Left cardiac atrium (tissue), 4 donors: ENCODE data around the gene IRX2. TPM values are rescaled to one million over a fixed set of nuclear protein-coding genes. Genes with fewer than 3 reads are reported as not detected.

Experiments used
- ATAC-seq, 2 donors: fragments of 200-7000 bp; cut with Tn5 transposase; one replicate each; pipeline ENCODE4 v1.9.1; 2020; ENCODE audit warnings: mild to moderate bottlenecking in 2 of 2, moderate library complexity in 2 of 2
- DNase-seq: peaks from one replicate; pipeline ENCODE4 v3.0.0-alpha.2; 2020
- intact Hi-C, 2 donors: fragments of 100-400 bp; cut with DNase I; formaldehyde crosslinking; loops; one replicate each; pipeline versions ENCODE4 v1.14.1 to v1.15.1; 2022 to 2023
- total RNA-seq, 2 donors: library from RNA; stranded (reverse); fragmentation: NEBNext Ultra II Directional; extraction: Animal tissue kit (Norgen Biotek cat#: 25700); gene quantifications; one replicate each; pipeline ENCODE4 v1.2.1, GENCODE V29; 2021
- donor health status: DM: no; HTN: yes; CAD: no.
- donor health status: DM: no; HTN: yes; CAD: no; lungs with severe emphysema.
- donor health status: DM: yes; HTN: yes; CAD: no.
- donor health status: Dilated cardiomyopathy.

The IRX2 gene
- total RNA-seq, 2 donors from 2014 or later = 0.27 to 1.0 TPM

- ATAC-seq (no peak), DNase-seq (no peak)
- intact Hi-C loops = no loop called here
Observed at GRCh38 chr5:2702096-2702879, 49.2 kb downstream of the IRX2 start.

DNA sequence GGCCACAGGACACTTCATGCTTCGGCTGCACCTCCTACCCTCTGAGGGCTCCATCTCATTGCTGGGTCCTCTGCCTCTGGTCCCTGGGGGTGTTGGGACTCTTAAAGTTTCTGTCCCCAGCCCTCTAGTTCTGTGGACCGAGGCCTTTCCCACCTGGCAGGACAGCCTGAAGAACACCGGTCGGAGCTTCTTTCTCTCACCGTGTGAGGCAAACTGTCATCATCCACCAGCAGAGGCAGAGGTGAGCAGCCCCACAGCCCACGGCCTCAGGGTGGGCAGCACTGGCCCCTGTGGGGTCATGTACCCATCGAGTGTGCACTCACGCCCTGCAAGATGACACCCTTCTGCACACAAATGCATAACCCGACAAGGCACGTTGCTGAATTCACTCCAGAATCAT, 49.9 kb downstream of the IRX2 start:
- no peak for DNase-seq
- intact Hi-C loops = no loop called here
- no peak for ATAC-seq

GRCh38 chr5:2700876-2701275, 50.6 kb downstream of the IRX2 start:
- intact Hi-C loops = no loop called here
- DNase-seq = no peak
- ATAC-seq = no peak

DNA sequence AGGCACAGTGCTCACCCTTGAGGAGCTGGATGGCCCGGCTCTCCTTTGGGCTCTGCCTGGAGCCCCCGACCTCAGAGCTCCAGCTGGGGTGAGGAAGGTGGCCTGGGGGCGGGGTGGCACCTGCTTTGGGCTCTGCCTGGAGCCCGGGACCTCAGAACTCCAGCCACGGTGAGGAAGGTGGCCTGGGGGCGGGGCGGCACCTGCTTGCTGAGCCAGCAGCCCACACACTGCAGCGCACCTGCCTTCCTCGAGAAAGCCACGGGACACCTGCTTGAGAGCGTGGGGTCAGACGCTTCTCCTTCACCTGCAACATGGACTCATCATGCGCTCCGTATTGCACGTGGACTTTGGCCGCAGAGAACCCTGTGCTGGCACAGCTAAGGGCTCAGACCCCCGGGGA, 51.8 kb downstream of the IRX2 start:
- intact Hi-C loops = no loop called here

GRCh38 chr5:2699231-2699630, 52.2 kb downstream of the IRX2 start:
- DNase-seq = no peak
- intact Hi-C loops = no loop called here
- ATAC-seq = no peak

More for the DNA sequence above, 51.8 kb downstream of the IRX2 start:
- DNase-seq = no peak
- no peak for ATAC-seq

- intact Hi-C loops = no loop called here
- ATAC-seq (no peak), DNase-seq (no peak)
Observed at GRCh38 chr5:2698581-2698980, 52.9 kb downstream of the IRX2 start.

- DNase-seq (no peak), ATAC-seq (no peak)
- intact Hi-C loops = no loop called here
Observed at GRCh38 chr5:2697446-2698200, 53.9 kb downstream of the IRX2 start.

- DNase-seq = no peak
- intact Hi-C loops = no loop called here
- ATAC-seq = no peak
Observed at GRCh38 chr5:2697041-2697440, 54.4 kb downstream of the IRX2 start.
